ENCODE data around the gene RGS19.

RGS19 gene

DNA sequence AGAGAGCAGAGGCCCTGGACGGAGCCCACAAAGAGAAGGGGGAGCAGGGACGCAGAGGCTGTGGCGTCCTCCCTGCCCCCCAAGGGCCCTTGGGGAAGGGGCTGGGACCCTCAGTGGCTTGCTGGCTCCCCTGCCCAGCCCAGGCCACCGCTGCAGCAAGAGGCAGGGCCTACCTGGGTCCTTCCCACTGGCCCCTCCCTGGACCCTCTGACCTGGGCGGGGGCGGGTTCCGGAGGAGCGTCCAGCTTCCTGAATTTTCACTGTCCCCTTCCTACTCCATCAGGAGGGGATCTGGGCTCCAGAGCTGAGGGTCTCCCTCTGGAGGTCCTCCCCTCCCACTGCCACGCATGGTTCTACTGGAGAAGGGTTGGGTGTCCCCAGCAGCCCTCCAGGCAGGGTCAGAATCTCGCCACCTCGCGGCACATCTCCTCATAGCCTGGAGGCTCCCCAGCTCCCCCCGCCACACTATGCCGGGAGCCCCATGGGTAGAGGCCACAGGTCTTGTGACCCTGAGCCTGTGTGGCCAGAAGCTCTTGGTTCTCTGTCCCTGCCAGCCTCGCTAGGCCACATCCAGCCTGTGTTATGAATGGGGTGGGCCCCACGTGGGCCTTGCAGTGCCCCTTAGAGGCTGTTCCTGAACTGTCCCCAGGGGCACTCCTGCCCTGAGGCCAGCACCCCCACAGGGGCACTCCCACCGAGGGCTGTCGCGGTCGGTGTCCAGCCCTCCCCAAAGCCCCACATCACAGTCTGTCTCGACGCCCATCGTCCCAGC is 28.9 kb downstream of the RGS19 start:
- DNase-seq (ENCODE audit: insufficient read length, low spot score) (no peak), FAIRE-seq (no peak)

DNA sequence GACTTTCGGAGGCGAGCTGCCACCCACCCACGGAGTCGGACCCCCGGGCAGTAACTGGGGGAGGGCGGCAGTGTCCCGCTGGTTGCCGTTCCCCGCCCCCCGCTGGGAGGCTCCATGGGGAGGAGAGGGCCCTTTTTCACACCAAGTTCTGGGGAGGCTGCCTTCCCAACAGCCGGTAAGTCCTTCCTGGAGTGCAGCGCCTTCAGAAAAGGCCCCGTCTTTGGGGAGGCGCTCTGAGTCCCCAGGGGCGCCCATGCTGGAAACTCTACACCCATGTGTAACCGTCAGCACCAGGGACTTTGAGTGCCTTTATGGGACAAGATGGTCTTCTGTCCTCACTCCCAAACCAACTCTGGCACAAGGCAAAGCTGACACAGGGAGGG is 29.4 kb downstream of the RGS19 start:
- DNase-seq (ENCODE audit: insufficient read length, low spot score) (no peak), FAIRE-seq (no peak)

DNA sequence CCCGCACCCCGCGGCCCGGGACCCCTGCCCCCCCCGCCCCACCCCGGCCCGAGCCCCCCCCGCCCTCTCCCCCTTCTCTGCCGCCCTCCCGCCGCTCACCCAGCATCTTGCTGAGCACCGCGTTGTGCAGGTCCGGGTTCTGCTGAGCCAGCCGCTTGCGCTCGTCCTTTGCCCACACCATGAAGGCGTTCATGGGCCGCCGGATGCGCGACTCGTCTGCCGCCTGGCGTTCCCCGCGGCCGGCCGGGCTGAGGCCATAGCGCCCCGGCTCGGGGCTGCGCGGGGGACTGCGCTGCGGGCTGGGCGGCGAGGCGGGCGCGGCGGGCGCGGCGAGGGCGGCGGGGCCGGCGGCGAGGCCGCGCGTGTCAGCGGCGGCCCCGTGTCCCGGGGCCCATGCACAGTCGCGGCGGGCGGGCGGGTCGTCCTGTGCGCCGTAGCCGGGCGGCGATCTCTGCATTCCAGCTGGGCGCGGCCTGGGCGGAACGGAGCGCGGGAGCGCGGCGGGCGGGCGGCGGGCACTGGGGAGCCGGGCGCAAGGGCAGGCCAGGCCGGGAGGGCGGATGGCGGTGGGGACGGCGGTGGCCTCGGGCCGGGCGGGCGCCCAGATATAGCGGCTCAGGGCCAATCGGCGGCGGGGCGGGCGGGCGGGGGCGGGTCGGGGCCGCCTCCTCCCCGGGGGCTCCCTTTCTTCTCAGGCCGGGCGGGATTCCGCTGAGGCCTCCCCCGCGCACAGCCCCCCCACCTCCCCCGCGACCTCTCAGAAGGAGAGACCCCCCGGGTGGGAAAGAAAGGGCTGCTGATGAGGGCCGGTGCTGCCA is 30.0 kb downstream of the RGS19 start, which contains the start of gene SOX18:
Gene SOX18, minus strand, starts transcription at position 580 of the 818 bp plus-strand sequence. Its CDS starts 123 bp downstream, at position 457.
- no peak for DNase-seq (ENCODE audit: insufficient read length, low spot score)

DNA sequence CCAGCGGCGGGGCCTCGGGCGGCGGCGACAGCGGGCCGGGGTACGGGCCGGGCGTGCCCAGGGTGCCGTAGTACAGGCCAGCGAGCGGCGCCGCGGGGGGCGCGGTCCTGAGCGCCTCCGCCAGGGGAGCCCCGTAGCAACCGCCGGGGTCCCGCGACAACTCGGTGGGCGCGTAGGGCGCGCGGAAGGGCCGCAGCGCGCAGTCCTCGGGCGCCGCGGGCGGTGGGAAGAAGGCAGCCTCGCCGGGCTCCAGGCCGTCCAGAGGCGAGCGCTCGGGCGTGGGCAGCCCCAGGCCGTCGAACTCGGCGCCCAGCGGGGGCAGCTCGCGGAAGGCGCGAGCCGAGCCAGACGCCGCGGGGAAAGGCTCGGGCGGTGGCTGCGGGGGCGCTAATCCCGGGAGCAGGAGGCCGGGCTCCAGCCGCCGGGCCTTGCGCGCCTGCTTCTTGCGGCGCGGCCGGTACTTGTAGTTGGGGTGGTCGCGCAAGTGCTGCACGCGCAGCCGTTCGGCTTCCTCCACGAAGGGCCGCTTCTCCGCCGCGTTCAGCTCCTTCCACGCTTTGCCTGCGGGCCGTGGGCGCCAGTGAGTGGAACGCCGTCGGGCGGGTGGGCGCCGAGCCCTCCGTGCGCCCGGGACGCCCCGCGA is 30.8 kb downstream of the RGS19 start:
- FAIRE-seq (no peak), DNase-seq (ENCODE audit: insufficient read length, low spot score) (no peak)

More for the DNA sequence above, 30.0 kb downstream of the RGS19 start, which contains the start of gene SOX18:
- FAIRE-seq = peak; percentile 78

DNA sequence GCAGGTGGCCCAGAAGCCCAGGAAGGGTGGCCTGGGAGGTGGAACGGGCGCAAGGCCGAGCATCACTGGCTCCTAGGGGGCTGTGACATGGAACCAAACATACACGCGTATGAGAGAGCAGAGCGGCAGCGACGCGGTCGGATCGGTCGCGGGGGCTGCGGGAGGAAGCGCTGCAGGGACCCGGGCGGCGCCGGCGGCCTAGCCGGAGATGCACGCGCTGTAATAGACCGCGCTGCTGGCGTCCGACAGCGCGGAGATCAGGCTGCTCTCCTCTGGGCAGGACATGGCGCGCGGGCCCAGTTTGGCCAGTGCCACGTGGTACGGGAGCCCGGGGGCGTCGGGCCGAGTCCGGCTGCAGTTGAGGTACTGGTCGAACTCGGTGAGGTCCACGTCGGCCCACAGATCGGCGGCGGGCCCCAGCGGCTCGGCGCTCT is 31.3 kb downstream of the RGS19 start:
- FAIRE-seq = peak; percentile 31
- no peak for DNase-seq (ENCODE audit: insufficient read length, low spot score)

DNA sequence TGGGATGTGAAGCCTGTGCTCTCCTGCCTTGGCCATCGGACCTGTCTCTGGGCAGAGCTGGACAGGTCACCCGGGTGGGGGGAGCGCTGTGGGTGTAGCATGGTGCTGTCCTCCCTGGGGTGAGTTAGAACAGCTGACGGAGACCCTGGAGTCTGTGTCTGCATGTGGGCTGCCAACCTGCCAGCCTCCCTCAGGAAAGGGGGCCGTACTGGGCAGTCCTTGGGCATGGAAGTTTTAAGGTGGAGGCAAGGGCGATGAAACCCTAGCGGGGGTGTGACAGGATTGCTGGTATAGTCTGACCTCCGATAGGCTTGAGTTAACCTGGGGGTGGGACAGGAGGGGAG is 32.3 kb downstream of the RGS19 start:
- DNase-seq (ENCODE audit: insufficient read length, low spot score) = no peak
- peak; percentile 76 for FAIRE-seq

DNA sequence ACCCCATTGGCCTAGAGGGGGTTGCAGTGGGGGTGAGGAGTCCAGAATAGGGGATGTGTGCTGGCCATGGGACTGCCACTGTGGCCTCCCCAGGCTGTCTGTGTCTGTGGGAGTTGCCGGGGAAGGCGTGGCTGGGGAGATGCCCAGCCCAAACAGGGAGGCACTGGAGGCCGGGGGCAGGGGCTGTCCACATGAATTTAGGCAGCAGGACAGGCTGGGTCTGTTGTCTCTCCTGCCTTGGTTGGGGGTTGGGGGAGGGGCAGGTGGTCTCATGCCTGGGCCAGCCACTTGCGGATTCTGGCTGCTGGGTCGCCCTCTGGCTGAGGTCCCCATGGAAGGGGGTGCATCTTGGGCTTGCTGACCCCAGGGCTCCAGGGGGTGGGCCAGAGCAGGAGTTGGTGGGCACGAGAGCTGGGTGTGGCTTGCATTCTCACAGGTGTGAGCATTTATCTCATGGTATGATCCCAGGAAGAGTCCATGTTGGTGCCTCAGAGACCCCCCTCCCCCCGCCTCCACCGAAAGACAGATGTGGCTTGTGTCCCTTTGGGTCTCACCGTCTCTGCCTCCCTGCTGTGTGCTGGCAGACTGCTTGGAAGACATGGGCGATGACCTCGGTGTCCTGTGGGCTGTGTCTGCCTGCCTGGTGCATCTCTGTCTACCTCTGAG is 33.8 kb downstream of the RGS19 start:
- FAIRE-seq (peak; percentile 92), DNase-seq (ENCODE audit: insufficient read length, low spot score) (no peak)

DNA sequence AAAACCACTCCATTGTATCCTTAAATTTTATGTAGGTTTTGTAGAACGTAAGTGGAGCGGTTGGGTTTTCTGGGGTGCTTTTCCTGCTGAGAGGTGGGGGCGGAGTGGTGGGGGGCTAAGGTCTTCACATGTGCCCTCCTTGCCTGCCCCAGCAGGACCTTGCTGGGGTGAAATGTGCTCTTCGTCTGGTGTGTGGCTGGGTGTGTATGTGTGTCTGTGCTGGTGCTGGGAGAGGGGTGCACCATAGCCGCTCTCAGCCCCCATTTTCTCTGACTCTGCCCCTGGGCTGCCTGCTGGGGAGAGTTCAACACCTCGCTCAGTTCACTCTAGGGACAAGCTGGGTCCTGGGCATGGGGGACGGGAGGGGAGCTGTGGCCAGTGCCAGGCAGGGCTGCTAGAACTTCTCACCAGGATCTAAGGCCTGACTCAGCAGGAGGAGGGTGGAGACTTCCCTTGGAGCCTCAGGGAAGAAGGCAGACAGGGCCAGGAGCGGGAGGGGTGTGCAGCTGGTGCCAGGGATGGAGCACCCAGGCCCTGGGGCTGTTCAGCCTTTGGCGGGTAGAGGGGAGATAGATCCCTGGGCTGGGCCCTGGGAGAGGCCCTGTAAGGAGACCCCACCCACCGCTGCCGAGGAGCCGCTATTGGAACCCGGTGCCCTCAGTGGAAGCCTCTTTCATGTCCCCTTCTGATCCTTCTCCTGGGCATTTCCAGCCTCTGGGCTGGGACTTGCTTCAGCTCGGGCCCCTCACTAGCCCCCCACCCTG is 34.7 kb downstream of the RGS19 start:
- DNase-seq (ENCODE audit: insufficient read length, low spot score) (peak; percentile 94), FAIRE-seq (peak; percentile 96)

DNA sequence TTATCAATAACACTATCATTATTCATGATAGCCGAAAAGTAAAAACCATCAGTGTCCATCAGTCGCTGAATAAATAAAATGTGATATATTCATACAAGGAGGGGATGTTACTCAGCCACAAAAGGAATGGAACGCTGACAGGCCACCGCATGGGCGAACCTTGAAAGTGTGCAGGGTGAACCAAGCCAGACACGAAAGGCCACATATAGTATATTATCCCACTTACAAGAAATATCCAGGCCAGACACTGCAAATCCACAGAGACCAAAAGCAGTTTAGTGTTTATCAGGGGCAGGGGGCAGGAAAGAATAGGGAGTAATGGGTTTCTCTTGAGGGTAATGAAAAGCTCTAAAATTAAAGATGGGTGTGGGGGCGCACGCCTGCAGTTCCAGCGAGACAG is 35.5 kb downstream of the RGS19 start:
- FAIRE-seq (no peak), DNase-seq (ENCODE audit: insufficient read length, low spot score) (no peak)

DNA sequence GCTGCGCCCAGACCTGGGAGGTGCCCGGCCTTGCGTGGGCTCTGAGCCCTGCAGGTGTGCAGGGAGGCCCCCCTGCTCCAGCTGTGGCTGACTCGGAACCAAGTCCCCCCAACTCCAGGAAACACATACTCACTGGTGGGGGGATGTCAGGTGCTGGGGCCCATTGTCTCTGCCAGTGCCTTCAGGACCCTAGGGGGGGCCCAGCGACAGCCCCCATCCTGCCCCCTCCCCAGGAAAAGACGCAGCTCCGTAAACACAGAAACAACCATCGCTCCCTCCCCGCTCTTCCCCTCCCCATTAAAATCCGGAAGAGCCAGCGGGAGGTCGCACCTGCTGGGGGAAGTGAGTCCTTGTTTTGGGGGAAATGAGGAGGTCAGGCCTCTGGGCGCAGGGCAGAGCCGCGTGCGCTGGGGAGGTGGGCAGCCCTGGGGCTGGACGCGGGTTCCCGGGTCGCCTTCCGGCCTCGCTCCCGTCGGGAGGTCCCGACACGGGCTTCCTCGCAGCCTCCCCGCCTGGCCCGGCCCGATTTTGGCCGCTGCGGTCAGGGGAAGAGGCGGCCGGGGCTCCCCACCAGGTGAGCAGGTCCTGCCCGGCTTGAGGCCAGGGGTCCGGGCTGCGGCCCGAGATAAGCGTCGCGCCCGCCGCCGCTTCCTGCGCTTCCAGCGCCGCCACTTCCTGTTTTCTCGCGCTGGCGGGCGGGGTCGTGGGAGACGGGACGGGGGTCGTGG is 37.1 kb downstream of the RGS19 start:
- FAIRE-seq (peak; percentile 40), DNase-seq (ENCODE audit: insufficient read length, low spot score) (no peak)

DNA sequence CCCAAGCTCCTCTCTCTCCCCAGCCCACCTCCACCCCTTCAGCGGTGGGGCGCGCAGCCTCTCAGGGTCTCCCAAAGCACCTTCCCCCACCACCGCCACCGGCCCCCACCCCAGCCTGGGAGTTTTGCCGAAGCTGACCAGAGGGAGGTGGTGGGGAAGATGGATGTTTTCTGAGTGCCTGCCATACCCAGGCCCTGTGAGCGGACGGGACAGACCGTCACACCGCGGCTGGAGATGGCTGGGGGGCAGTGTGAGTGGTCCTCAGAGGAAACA is 37.6 kb downstream of the RGS19 start:
- FAIRE-seq = no peak
- no peak for DNase-seq (ENCODE audit: insufficient read length, low spot score)

DNA sequence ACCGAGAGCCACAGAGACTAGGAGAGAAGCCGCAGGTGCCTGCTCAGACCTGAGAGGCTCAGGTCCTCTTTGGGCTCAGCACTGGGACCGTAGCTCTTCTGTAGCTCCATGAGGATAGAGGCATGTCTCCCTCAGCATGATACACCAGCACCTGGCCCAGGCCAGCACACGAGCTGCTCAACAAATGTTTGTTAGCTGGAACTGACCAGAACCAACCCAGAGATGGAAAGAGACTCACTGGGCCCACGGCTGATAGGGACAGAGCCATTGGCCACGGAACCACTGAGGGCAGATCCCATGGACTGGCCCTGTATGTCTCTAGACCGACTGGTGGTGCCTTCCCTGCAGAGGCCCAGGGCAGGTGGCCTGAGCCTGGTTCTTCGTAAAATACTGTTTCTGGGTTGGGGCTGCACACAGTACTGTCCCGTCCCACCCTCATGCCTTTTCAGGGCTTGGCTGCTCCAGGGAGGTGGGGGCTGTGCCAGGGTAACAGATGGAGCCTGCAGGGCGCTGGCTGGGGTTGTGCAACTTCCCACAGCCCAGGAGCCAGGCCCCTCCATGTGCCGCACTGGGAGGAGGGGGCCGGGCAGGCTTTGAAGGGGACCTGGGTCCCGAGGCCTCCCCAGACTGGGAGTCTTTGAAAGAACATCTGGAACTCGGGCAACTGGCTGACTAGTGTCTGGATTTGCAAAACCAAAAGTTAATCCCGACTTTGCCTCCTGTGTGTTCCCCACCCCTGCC is 38.1 kb downstream of the RGS19 start:
- FAIRE-seq = no peak
- no peak for DNase-seq (ENCODE audit: insufficient read length, low spot score)

DNA sequence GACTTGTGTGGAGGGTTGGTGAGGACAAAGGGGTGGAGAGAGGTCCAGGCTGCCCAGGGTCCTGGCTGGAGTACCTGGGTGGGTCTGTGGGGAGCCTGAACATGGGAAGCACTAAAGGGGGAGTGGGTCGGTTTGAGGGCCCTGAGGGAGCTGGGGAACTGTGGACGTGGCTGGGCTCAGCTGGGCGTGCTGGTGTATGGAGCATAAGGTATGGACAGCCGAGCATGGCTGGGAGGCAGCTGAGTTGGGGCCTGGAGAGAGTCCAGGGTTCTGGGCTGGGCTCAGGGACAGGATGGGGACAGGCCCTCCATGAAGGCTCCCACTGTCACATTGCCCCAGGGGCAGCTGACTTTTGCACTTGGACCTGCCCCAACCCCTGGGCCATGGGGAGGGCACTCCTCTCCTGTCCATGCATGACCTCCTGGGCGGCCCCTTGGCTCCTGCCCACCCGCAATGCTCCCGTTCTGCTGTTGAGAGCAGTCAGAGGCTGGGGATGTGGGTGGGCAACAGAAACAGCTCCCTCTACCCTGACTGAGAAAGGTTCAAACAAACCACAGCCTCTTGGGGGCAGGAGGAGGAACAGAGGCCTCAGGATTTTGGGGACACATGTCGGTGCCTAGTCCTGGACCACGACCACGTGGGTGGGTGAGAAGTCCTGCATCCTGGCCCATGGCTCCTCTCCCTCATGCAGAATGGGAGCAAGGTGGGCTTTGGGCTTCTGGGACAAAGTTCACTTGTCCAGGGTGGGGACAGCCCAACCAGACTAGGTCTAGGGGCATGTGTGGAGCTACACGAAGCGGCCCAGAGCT is 38.9 kb downstream of the RGS19 start:
- FAIRE-seq (peak; percentile 23), DNase-seq (ENCODE audit: insufficient read length, low spot score) (no peak)

DNA sequence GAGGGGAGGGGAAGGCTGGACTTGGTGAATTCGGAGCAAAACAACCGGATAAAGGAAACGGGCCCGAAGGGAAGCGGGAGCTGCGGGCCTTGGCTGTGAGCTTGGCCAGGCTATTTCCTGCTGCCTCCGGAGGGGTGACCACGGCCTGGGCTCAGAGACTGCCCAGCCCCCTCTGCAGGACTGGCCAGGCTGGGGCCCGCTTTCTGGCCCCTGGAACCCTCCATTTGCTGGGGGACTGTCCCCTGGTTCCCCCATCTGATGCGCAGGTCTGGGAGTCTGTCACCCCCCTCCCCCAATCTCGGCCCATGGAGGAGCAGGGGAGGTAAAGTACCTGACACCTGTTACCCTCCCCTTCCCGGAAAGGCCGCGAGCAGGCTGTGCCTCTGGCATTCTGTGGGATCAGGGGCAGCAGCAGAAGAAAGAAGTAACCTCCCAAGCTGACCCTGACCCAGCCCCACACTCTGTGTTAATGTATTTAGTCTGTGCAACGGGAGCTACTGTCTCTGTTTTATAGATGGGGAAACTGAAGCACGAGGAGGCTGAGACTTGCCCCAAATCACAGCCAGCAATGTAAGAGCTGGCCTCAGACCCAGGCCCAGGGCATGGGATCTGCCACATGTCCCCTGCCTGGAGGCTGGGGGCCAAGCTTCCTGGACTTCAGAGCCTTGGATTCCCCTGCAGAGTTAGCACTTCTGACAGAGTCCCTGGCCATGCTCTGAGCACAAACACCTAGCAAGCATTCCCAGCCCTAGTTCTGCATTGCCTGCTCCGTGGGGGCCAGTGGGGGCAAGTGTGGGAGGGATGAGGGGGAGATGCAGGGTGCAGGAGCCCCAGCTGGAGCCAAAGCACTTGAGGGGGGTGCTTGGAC is 39.8 kb downstream of the RGS19 start:
- no peak for DNase-seq (ENCODE audit: insufficient read length, low spot score)

DNA sequence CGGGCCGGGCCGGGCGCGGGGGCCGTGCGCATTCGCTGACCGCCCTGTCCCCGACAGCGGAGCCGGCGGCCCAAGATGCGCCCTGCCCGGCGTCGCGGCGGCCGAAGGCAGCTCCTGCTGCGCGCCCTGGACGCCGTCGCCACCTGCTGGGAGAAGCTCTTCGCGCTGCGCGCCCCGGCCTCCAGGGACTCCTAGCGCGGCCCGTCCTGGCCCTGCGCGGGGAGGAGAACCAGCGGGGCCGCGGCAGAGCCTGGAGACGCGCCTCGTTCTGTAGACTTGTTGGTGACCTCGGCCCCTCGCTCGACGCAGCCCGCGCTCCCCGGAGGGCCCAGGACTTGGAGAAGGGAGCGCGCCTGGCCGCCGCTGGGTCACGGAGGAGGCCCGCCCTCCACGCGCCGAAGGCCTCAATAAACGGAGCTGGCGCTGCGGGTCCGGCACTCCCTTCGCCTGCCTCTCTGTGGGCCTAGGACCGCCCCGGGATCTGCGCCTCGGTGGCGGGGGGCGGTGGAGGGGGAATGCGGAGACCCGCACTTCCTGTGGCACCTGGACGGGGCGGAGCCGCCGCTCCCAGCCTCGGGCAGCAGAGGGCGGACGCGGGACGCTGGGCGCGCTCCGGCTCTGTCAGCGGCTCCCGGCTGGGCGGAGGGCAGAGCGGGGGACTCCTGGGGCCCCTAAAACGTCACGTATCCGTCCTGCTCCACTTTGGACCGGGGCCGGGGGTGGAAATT is 40.6 kb downstream of the RGS19 start:
- FAIRE-seq (peak; percentile 91), DNase-seq (ENCODE audit: insufficient read length, low spot score) (peak; percentile 97)

More for the DNA sequence above, 39.8 kb downstream of the RGS19 start:
- FAIRE-seq = no peak

DNA sequence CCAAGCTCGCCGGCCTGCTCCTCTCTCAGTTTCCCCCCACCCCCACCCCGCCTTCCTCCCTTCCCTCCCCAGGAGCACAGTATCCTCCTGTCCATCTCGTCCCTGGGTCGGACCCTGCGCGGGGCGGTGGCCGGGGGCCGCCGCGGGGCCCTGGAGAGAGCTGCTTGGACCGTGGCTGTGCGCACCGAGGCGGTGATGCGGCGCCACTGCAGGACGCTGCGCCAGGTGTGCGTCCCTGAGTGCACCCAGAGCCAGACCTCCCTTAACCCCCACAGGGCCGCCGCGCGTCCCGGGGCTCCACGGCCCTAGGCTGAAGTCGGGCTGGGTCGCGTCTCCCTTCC is 41.1 kb downstream of the RGS19 start:
- FAIRE-seq (no peak), DNase-seq (ENCODE audit: insufficient read length, low spot score) (no peak)
